ENCODE data around the gene PADI2.

Gene PADI2

DNA sequence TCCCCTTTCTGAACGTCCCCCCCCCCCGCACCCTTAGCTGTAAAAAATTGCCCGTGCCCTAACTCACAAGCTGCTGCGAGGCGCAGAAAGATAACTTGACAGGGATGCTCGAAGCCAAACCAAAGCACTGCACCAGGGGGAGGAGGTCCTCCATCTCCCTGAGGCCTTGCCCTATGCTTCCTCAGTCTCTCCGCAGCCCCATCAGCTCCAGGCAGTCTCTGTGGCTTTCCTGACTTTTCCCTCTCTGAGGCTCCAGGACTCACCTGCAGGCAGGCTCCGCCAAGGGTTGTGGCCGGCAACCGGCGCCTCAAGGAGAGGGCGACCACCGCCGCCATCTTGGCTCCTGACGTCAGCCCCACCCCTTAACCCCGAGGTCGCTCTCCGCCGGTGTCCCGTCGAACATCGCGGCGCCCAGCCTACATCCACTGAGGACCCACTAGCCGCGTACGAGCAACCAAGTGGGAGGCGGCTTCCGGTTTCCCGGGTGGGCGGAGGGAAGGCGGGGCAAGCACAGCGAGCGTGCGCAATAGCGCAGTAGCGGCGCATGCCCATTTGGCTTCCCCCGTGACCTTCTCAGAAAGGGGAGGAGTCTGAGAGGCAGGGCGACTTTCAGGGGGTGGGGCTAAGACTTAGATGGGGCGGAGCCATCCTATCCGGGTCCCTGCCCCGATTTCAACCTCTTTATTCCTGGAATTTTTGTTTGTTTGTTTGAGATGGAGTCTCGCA lies 65.4 kb downstream of the PADI2 start, which contains the start of gene SDHB:
SDHB (minus strand) TSS at position 348 of the 726 bp plus-strand sequence; CDS start at position 335, 13 bp downstream.
- no peaks in the 10 kb centered on the region for H3K79me1 ChIP-seq (replicated peaks; ENCODE audit: low read length, poor library complexity, severe bottlenecking)
- H3K14ac ChIP-seq (ENCODE audit: low read length in 2 of 2) = peak within 1 kb of the TSS in 1 of 2 experiments; percentile 98
- WGBS = under 1% methylated on average over 43 of the region's 44 CpGs
- H3K36me3 ChIP-seq (ENCODE audit: control insufficient read depth in 1 of 2, insufficient read depth in 2 of 2, low read depth in 1 of 2, low read length in 2 of 2) = peaks cover 9 to 26% of the 10 kb centered on the region in 2 experiments
- peak within 1 kb of the TSS; percentile 43 for H4K91ac ChIP-seq (ENCODE audit: low read length)
- peak within 1 kb of the TSS; percentile 60 for H2AFZ ChIP-seq (ENCODE audit: low read depth, low read length)
- peak within 1 kb of the TSS; percentile 99 for H3K9ac ChIP-seq (ENCODE audit: low read length)
- DNase-seq = peak; percentile 98
- H3K4ac ChIP-seq (ENCODE audit: low read depth in 1 of 2, low read length in 2 of 2) = peak within 1 kb of the TSS in 1 of 2 experiments; percentile 93
- peaks cover 0 to 19% of the 10 kb centered on the region in 2 experiments for H3K27me3 ChIP-seq (ENCODE audit: control insufficient read depth in 1 of 2, insufficient read depth in 1 of 2, low read length in 2 of 2)
- no peak within 1 kb of the TSS for H2BK12ac ChIP-seq (ENCODE audit: low read length in 2 of 2)
- peak within 1 kb of the TSS in 1 of 2 experiments; percentile 93 for H3K23ac ChIP-seq (ENCODE audit: low read length in 2 of 2)
- peak within 1 kb of the TSS; percentile 91 to 99 for H3K4me3 ChIP-seq (ENCODE audit: insufficient read depth in 1 of 2, low read depth in 1 of 2, low read length in 2 of 2)
- H3K4me1 ChIP-seq (ENCODE audit: control insufficient read depth, insufficient read depth, low read depth, low read length) = peaks cover 1% of the 10 kb centered on the region
- peak within 1 kb of the TSS; percentile 88 for H2AK5ac ChIP-seq (ENCODE audit: low read length, severe bottlenecking)
- no peak within 1 kb of the TSS for H2BK120ac ChIP-seq (ENCODE audit: low read depth, low read length)
- H3K27ac ChIP-seq (ENCODE audit: low read length, poor library complexity, severe bottlenecking) = peak within 1 kb of the TSS; percentile 57
- H2BK5ac ChIP-seq (ENCODE audit: low read depth, low read length, poor library complexity, severe bottlenecking) = peak within 1 kb of the TSS; percentile 36
- peak within 1 kb of the TSS; percentile 74 for H4K8ac ChIP-seq (ENCODE audit: low read length)
- peak within 1 kb of the TSS; percentile 66 to 96 for H3K18ac ChIP-seq (ENCODE audit: low read depth in 1 of 2, low read length in 2 of 2)
- peak within 1 kb of the TSS; percentile 99 for H3K4me2 ChIP-seq (ENCODE audit: low read length, poor library complexity, severe bottlenecking)
- no peaks in the 10 kb centered on the region for H3K9me3 ChIP-seq (ENCODE audit: control insufficient read depth, low read length)
- peak within 1 kb of the TSS; percentile 77 for H2BK15ac ChIP-seq (ENCODE audit: low read depth, poor library complexity, severe bottlenecking)

DNA sequence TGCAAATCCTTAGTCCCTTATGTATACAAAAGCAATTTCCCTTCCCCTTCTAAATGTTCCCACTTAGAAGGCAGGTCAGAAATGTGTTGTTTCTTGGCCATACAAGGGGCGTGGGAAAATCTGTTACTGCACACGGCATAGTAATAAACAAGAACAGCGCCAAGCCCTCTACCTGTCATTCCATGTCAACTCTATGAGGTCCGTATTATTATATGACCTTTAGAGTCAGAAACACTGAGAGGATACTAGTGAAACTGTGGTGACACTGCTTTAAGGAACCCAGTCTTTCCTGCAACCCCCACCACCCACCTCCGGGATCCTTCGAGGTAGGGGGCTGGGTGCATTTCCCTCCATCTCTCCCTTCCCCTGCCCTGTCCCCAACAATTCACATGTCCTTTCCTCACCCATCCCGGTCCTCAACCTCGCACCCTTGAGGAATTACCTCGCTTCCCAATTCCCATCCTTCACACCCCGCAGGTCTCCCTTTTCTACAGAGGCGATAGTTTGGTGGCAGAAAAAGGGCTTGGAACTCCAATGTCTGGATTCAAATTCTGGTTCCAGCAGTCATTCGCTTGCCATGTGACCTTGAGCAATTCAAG lies 66.1 kb downstream of the PADI2 start:
- H4K8ac ChIP-seq (ENCODE audit: low read length) = peak overlapping the region; percentile 47
- H3K9me3 ChIP-seq (ENCODE audit: control insufficient read depth, low read length) = no peaks in the 10 kb centered on the region
- peaks cover 10 to 26% of the 10 kb centered on the region in 2 experiments for H3K36me3 ChIP-seq (ENCODE audit: control insufficient read depth in 1 of 2, insufficient read depth in 2 of 2, low read depth in 1 of 2, low read length in 2 of 2)
- H3K18ac ChIP-seq (ENCODE audit: low read depth in 1 of 2, low read length in 2 of 2) = peak overlapping the region; percentile 66 to 96
- peak overlapping the region in 1 of 2 experiments; percentile 98 for H3K14ac ChIP-seq (ENCODE audit: low read length in 2 of 2)
- peak overlapping the region in 1 of 2 experiments; percentile 93 for H3K4ac ChIP-seq (ENCODE audit: low read depth in 1 of 2, low read length in 2 of 2)
- DNase-seq = no peak
- no peaks in the 10 kb centered on the region for H3K79me1 ChIP-seq (replicated peaks; ENCODE audit: low read length, poor library complexity, severe bottlenecking)
- peak overlapping the region in 1 of 2 experiments; percentile 93 for H3K23ac ChIP-seq (ENCODE audit: low read length in 2 of 2)
- no peak overlapping the region for H2BK12ac ChIP-seq (ENCODE audit: low read length in 2 of 2)
- H2BK15ac ChIP-seq (ENCODE audit: low read depth, poor library complexity, severe bottlenecking) = peak overlapping the region; percentile 77
- peaks cover 1% of the 10 kb centered on the region for H3K4me1 ChIP-seq (ENCODE audit: control insufficient read depth, insufficient read depth, low read depth, low read length)
- H2BK120ac ChIP-seq (ENCODE audit: low read depth, low read length) = no peak overlapping the region
- peak overlapping the region; percentile 88 for H2AK5ac ChIP-seq (ENCODE audit: low read length, severe bottlenecking)
- H3K27me3 ChIP-seq (ENCODE audit: control insufficient read depth in 1 of 2, insufficient read depth in 1 of 2, low read length in 2 of 2) = peaks cover 0 to 14% of the 10 kb centered on the region in 2 experiments
- peak overlapping the region; percentile 99 for H3K9ac ChIP-seq (ENCODE audit: low read length)
- peak overlapping the region; percentile 57 for H3K27ac ChIP-seq (ENCODE audit: low read length, poor library complexity, severe bottlenecking)
- H2BK5ac ChIP-seq (ENCODE audit: low read depth, low read length, poor library complexity, severe bottlenecking) = peak overlapping the region; percentile 36
- 0% methylated on average over 8 of the region's 12 CpGs for WGBS
- H2AFZ ChIP-seq (ENCODE audit: low read depth, low read length) = no peak overlapping the region
- H4K91ac ChIP-seq (ENCODE audit: low read length) = peak overlapping the region; percentile 28
- H3K4me2 ChIP-seq (ENCODE audit: low read length, poor library complexity, severe bottlenecking) = peak overlapping the region; percentile 99
- H3K4me3 ChIP-seq (ENCODE audit: insufficient read depth in 1 of 2, low read depth in 1 of 2, low read length in 2 of 2) = peak overlapping the region; percentile 91 to 99

DNA sequence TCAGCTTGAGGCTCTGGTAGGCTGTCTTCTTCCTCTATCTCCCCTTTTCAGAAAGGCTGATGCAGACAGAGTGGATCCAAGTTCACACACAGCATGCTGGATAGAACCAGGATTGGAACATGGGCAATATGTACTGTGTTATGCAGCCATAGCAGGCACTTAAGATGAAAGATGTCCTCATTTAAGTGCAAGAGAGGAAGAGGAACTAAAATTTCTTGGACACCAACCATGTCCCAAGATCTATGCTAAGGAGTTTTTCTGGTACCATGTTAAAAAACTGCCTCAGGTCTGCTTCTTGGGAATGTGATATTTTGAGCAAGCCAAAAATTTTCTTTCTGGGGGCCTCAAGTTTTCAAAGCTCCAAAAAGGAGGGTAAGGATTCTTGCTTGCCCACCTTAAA lies 66.6 kb downstream of the PADI2 start:
- Histone ChIP-seq H3K27me3 (ENCODE audit: control insufficient read depth in 1 of 2, insufficient read depth in 1 of 2, low read length in 2 of 2) (peaks cover 0 to 9% of the 10 kb centered on the region in 2 experiments), H2BK120ac (ENCODE audit: low read depth, low read length) (no peak overlapping the region), H2AFZ (ENCODE audit: low read depth, low read length) (no peak overlapping the region), H4K8ac (ENCODE audit: low read length) (no peak overlapping the region), H2AK5ac (ENCODE audit: low read length, severe bottlenecking) (no peak overlapping the region), H3K9me3 (ENCODE audit: control insufficient read depth, low read length) (no peaks in the 10 kb centered on the region), H2BK5ac (ENCODE audit: low read depth, low read length, poor library complexity, severe bottlenecking) (no peak overlapping the region), H3K14ac (ENCODE audit: low read length in 2 of 2) (no peak overlapping the region), H3K4me3 (ENCODE audit: insufficient read depth in 1 of 2, low read depth in 1 of 2, low read length in 2 of 2) (peak overlapping the region in 1 of 2 experiments; percentile 99), H2BK15ac (ENCODE audit: low read depth, poor library complexity, severe bottlenecking) (no peak overlapping the region), H3K9ac (ENCODE audit: low read length) (peak overlapping the region; percentile 99), H3K23ac (ENCODE audit: low read length in 2 of 2) (no peak overlapping the region), H3K18ac (ENCODE audit: low read depth in 1 of 2, low read length in 2 of 2) (no peak overlapping the region), H3K4me2 (ENCODE audit: low read length, poor library complexity, severe bottlenecking) (peak overlapping the region; percentile 99), H3K4me1 (ENCODE audit: control insufficient read depth, insufficient read depth, low read depth, low read length) (peaks cover 1% of the 10 kb centered on the region), H3K36me3 (ENCODE audit: control insufficient read depth in 1 of 2, insufficient read depth in 2 of 2, low read depth in 1 of 2, low read length in 2 of 2) (peaks cover 10 to 30% of the 10 kb centered on the region in 2 experiments), H3K27ac (ENCODE audit: low read length, poor library complexity, severe bottlenecking) (no peak overlapping the region), H4K91ac (ENCODE audit: low read length) (no peak overlapping the region), H2BK12ac (ENCODE audit: low read length in 2 of 2) (no peak overlapping the region), H3K79me1 (replicated peaks; ENCODE audit: low read length, poor library complexity, severe bottlenecking) (peaks cover 4% of the 10 kb centered on the region), H3K4ac (ENCODE audit: low read depth in 1 of 2, low read length in 2 of 2) (no peak overlapping the region)
- no peak for DNase-seq

- H2BK12ac ChIP-seq (ENCODE audit: low read length in 2 of 2) = no peak overlapping the region
- no peak overlapping the region for H3K4me2 ChIP-seq (ENCODE audit: low read length, poor library complexity, severe bottlenecking)
- peak overlapping the region in 1 of 2 experiments; percentile 99 for H3K4me3 ChIP-seq (ENCODE audit: insufficient read depth in 1 of 2, low read depth in 1 of 2, low read length in 2 of 2)
- no peak overlapping the region for H2BK120ac ChIP-seq (ENCODE audit: low read depth, low read length)
- no peak overlapping the region for H2BK5ac ChIP-seq (ENCODE audit: low read depth, low read length, poor library complexity, severe bottlenecking)
- peaks cover 0 to 4% of the 10 kb centered on the region in 2 experiments for H3K27me3 ChIP-seq (ENCODE audit: control insufficient read depth in 1 of 2, insufficient read depth in 1 of 2, low read length in 2 of 2)
- H3K4ac ChIP-seq (ENCODE audit: low read depth in 1 of 2, low read length in 2 of 2) = no peak overlapping the region
- no peak overlapping the region for H3K27ac ChIP-seq (ENCODE audit: low read length, poor library complexity, severe bottlenecking)
- H3K18ac ChIP-seq (ENCODE audit: low read depth in 1 of 2, low read length in 2 of 2) = no peak overlapping the region
- WGBS = no CpG with 5 or more reads among the region's 1 CpG
- H2AK5ac ChIP-seq (ENCODE audit: low read length, severe bottlenecking) = no peak overlapping the region
- no peak overlapping the region for H2BK15ac ChIP-seq (ENCODE audit: low read depth, poor library complexity, severe bottlenecking)
- peaks cover 6% of the 10 kb centered on the region for H3K79me1 ChIP-seq (replicated peaks; ENCODE audit: low read length, poor library complexity, severe bottlenecking)
- H3K36me3 ChIP-seq (ENCODE audit: control insufficient read depth in 1 of 2, insufficient read depth in 2 of 2, low read depth in 1 of 2, low read length in 2 of 2) = peaks cover 11 to 30% of the 10 kb centered on the region in 2 experiments
- peaks cover 1% of the 10 kb centered on the region for H3K4me1 ChIP-seq (ENCODE audit: control insufficient read depth, insufficient read depth, low read depth, low read length)
- DNase-seq = no peak
- peak overlapping the region; percentile 99 for H3K9ac ChIP-seq (ENCODE audit: low read length)
- no peak overlapping the region for H2AFZ ChIP-seq (ENCODE audit: low read depth, low read length)
- no peak overlapping the region for H4K8ac ChIP-seq (ENCODE audit: low read length)
- H3K14ac ChIP-seq (ENCODE audit: low read length in 2 of 2) = no peak overlapping the region
- no peaks in the 10 kb centered on the region for H3K9me3 ChIP-seq (ENCODE audit: control insufficient read depth, low read length)
- no peak overlapping the region for H4K91ac ChIP-seq (ENCODE audit: low read length)
- H3K23ac ChIP-seq (ENCODE audit: low read length in 2 of 2) = no peak overlapping the region
Observed at GRCh38 chr1:17052038-17052437, 67.2 kb downstream of the PADI2 start.

All from mesenchymal stem cell (in vitro differentiated cells and primary cell).